ENCODE results near the gene MATCAP1.

MATCAP1 gene

GRCh38 chr16:67223992-67224391, 40.2 kb upstream of the MATCAP1 start:
- no peak overlapping the region for H2BK120ac ChIP-seq (ENCODE audit: insufficient read depth, low read length, poor library complexity)
- H3K4me3 ChIP-seq (ENCODE audit: low read depth, low read length): no peak overlapping the region
- H3K14ac ChIP-seq (ENCODE audit: low read length): no peak overlapping the region
- peaks cover 12% of the 10 kb centered on the region in 2 experiments for H3K4me1 ChIP-seq (ENCODE audit: control insufficient read depth in 1 of 2, insufficient read depth in 2 of 2, low read length in 2 of 2)
- H4K12ac ChIP-seq (ENCODE audit: low read depth, low read length): no peak overlapping the region
- H3K9me3 ChIP-seq (ENCODE audit: insufficient read depth, low read depth, low read length): peaks cover 1% of the 10 kb centered on the region
- no peak overlapping the region for H3K4me2 ChIP-seq (ENCODE audit: low read length)
- no peak overlapping the region for H3K27ac ChIP-seq (ENCODE audit: low read depth, low read length)
- no peak overlapping the region for H4K91ac ChIP-seq (ENCODE audit: low read depth, low read length)
- no peak overlapping the region for H4K8ac ChIP-seq (ENCODE audit: low read depth, low read length)
- no peak overlapping the region for H3K18ac ChIP-seq (ENCODE audit: low read length)
- no peak overlapping the region for H2AFZ ChIP-seq (ENCODE audit: insufficient read depth, low read length, poor library complexity)
- no CpG with 5 or more reads among the region's 3 CpGs for WGBS (ENCODE audit: extremely low coverage, insufficient coverage, insufficient read length)
- no peak overlapping the region for H2AK5ac ChIP-seq (ENCODE audit: low read length)
- no peak for DNase-seq
- no peak overlapping the region for H2BK12ac ChIP-seq (ENCODE audit: low read length)
- peaks cover 11% of the 10 kb centered on the region in 2 experiments for H3K36me3 ChIP-seq (ENCODE audit: control insufficient read depth in 1 of 2, insufficient read depth in 2 of 2, low read length in 2 of 2)
- no peak overlapping the region for H3K23ac ChIP-seq (ENCODE audit: low read length)
- no peak overlapping the region for H2BK5ac ChIP-seq (ENCODE audit: low read depth, low read length, poor library complexity)
- no peaks in the 10 kb centered on the region for H3K27me3 ChIP-seq (ENCODE audit: insufficient read depth, low read length)
- H3K79me1 ChIP-seq (ENCODE audit: low read length): peaks cover 8% of the 10 kb centered on the region
- no peak overlapping the region for H3K4ac ChIP-seq (ENCODE audit: low read depth, low read length)
- H3K79me2 ChIP-seq (ENCODE audit: control insufficient read depth, insufficient read depth, low read length, poor library complexity): peaks cover 9% of the 10 kb centered on the region
- H3K9ac ChIP-seq (ENCODE audit: low read length): no peak overlapping the region

GRCh38 chr16:67216612-67217490, 33.1 kb upstream of the MATCAP1 start:
- Histone ChIP-seq H3K9me3 (ENCODE audit: insufficient read depth, low read depth, low read length) (no peaks in the 10 kb centered on the region), H3K36me3 (ENCODE audit: control insufficient read depth in 1 of 2, insufficient read depth in 2 of 2, low read length in 2 of 2) (no peaks in the 10 kb centered on the region)
- DNase-seq: no peak

GRCh38 chr16:67215706-67216105, 31.9 kb upstream of the MATCAP1 start:
- Histone ChIP-seq H2BK5ac (ENCODE audit: low read depth, low read length, poor library complexity) (no peak overlapping the region), H3K18ac (ENCODE audit: low read length) (no peak overlapping the region), H3K36me3 (ENCODE audit: control insufficient read depth in 1 of 2, insufficient read depth in 2 of 2, low read length in 2 of 2) (no peaks in the 10 kb centered on the region), H2AFZ (ENCODE audit: insufficient read depth, low read length, poor library complexity) (no peak overlapping the region), H3K79me2 (ENCODE audit: control insufficient read depth, insufficient read depth, low read length, poor library complexity) (peaks cover 2% of the 10 kb centered on the region), H2AK5ac (ENCODE audit: low read length) (no peak overlapping the region), H3K23ac (ENCODE audit: low read length) (no peak overlapping the region), H2BK12ac (ENCODE audit: low read length) (no peak overlapping the region), H3K4me3 (ENCODE audit: low read depth, low read length) (no peak overlapping the region), H3K27me3 (ENCODE audit: insufficient read depth, low read length) (no peaks in the 10 kb centered on the region), H3K27ac (ENCODE audit: low read depth, low read length) (no peak overlapping the region), H3K4me2 (ENCODE audit: low read length) (no peak overlapping the region), H2BK120ac (ENCODE audit: insufficient read depth, low read length, poor library complexity) (no peak overlapping the region), H4K12ac (ENCODE audit: low read depth, low read length) (no peak overlapping the region), H3K9me3 (ENCODE audit: insufficient read depth, low read depth, low read length) (peaks cover 2% of the 10 kb centered on the region), H4K8ac (ENCODE audit: low read depth, low read length) (no peak overlapping the region), H3K9ac (ENCODE audit: low read length) (no peak overlapping the region), H3K14ac (ENCODE audit: low read length) (no peak overlapping the region), H4K91ac (ENCODE audit: low read depth, low read length) (no peak overlapping the region), H3K4me1 (ENCODE audit: control insufficient read depth in 1 of 2, insufficient read depth in 2 of 2, low read length in 2 of 2) (peaks cover 8 to 9% of the 10 kb centered on the region in 2 experiments), H3K4ac (ENCODE audit: low read depth, low read length) (no peak overlapping the region), H3K79me1 (ENCODE audit: low read length) (peaks cover 6% of the 10 kb centered on the region)
- no CpG with 5 or more reads among the region's 5 CpGs for WGBS (ENCODE audit: extremely low coverage, insufficient coverage, insufficient read length)
- no peak for DNase-seq

More at GRCh38 chr16:67216612-67217490, 33.1 kb upstream of the MATCAP1 start:
- no peak overlapping the region for H2AFZ ChIP-seq (ENCODE audit: insufficient read depth, low read length, poor library complexity)
- peaks cover 8 to 9% of the 10 kb centered on the region in 2 experiments for H3K4me1 ChIP-seq (ENCODE audit: control insufficient read depth in 1 of 2, insufficient read depth in 2 of 2, low read length in 2 of 2)
- WGBS (ENCODE audit: extremely low coverage, insufficient coverage, insufficient read length): no CpG with 5 or more reads among the region's 18 CpGs
- no peak overlapping the region for H3K27ac ChIP-seq (ENCODE audit: low read depth, low read length)
- no peak overlapping the region for H3K4me3 ChIP-seq (ENCODE audit: low read depth, low read length)
- H3K79me1 ChIP-seq (ENCODE audit: low read length): peaks cover 6% of the 10 kb centered on the region
- no peak overlapping the region for H2BK120ac ChIP-seq (ENCODE audit: insufficient read depth, low read length, poor library complexity)
- no peak overlapping the region for H4K91ac ChIP-seq (ENCODE audit: low read depth, low read length)
- H4K8ac ChIP-seq (ENCODE audit: low read depth, low read length): no peak overlapping the region
- no peak overlapping the region for H2BK5ac ChIP-seq (ENCODE audit: low read depth, low read length, poor library complexity)
- H3K14ac ChIP-seq (ENCODE audit: low read length): no peak overlapping the region
- no peak overlapping the region for H3K9ac ChIP-seq (ENCODE audit: low read length)
- H3K27me3 ChIP-seq (ENCODE audit: insufficient read depth, low read length): no peaks in the 10 kb centered on the region
- no peak overlapping the region for H3K23ac ChIP-seq (ENCODE audit: low read length)
- no peak overlapping the region for H3K4me2 ChIP-seq (ENCODE audit: low read length)
- no peak overlapping the region for H3K4ac ChIP-seq (ENCODE audit: low read depth, low read length)
- no peak overlapping the region for H3K18ac ChIP-seq (ENCODE audit: low read length)
- H2BK12ac ChIP-seq (ENCODE audit: low read length): no peak overlapping the region
- H3K79me2 ChIP-seq (ENCODE audit: control insufficient read depth, insufficient read depth, low read length, poor library complexity): peaks cover 2% of the 10 kb centered on the region
- H2AK5ac ChIP-seq (ENCODE audit: low read length): no peak overlapping the region
- H4K12ac ChIP-seq (ENCODE audit: low read depth, low read length): no peak overlapping the region

- Histone ChIP-seq H3K18ac (ENCODE audit: low read length) (peak overlapping the region; percentile 24), H3K27me3 (ENCODE audit: insufficient read depth, low read length) (no peaks in the 10 kb centered on the region), H2BK12ac (ENCODE audit: low read length) (peak overlapping the region; percentile 12), H4K91ac (ENCODE audit: low read depth, low read length) (no peak overlapping the region), H4K8ac (ENCODE audit: low read depth, low read length) (peak overlapping the region; percentile 17), H3K9ac (ENCODE audit: low read length) (no peak overlapping the region), H2BK5ac (ENCODE audit: low read depth, low read length, poor library complexity) (no peak overlapping the region), H3K23ac (ENCODE audit: low read length) (no peak overlapping the region), H3K4me2 (ENCODE audit: low read length) (peak overlapping the region; percentile 1), H2AFZ (ENCODE audit: insufficient read depth, low read length, poor library complexity) (no peak overlapping the region), H3K4ac (ENCODE audit: low read depth, low read length) (no peak overlapping the region), H2BK120ac (ENCODE audit: insufficient read depth, low read length, poor library complexity) (peak overlapping the region; percentile 14), H3K4me1 (ENCODE audit: control insufficient read depth in 1 of 2, insufficient read depth in 2 of 2, low read length in 2 of 2) (peaks cover 10 to 12% of the 10 kb centered on the region in 2 experiments), H3K79me1 (ENCODE audit: low read length) (peaks cover 6% of the 10 kb centered on the region), H3K14ac (ENCODE audit: low read length) (peak overlapping the region; percentile 34), H3K27ac (ENCODE audit: low read depth, low read length) (peak overlapping the region; percentile 72), H4K12ac (ENCODE audit: low read depth, low read length) (no peak overlapping the region), H3K79me2 (ENCODE audit: control insufficient read depth, insufficient read depth, low read length, poor library complexity) (peaks cover 2% of the 10 kb centered on the region), H3K4me3 (ENCODE audit: low read depth, low read length) (no peak overlapping the region), H3K9me3 (ENCODE audit: insufficient read depth, low read depth, low read length) (peaks cover 2% of the 10 kb centered on the region), H3K36me3 (ENCODE audit: control insufficient read depth in 1 of 2, insufficient read depth in 2 of 2, low read length in 2 of 2) (no peaks in the 10 kb centered on the region), H2AK5ac (ENCODE audit: low read length) (peak overlapping the region; percentile 66)
- no CpG with 5 or more reads among the region's 8 CpGs for WGBS (ENCODE audit: extremely low coverage, insufficient coverage, insufficient read length)
- DNase-seq: no peak
Measured at GRCh38 chr16:67213197-67214019, 29.6 kb upstream of the MATCAP1 start.

All from trophoblast cell (in vitro differentiated cells and primary cell).